ENCODE data around the gene OR6K2. TPM values are rescaled to one million over a fixed set of nuclear protein-coding genes. Genes with fewer than 3 reads are reported as not detected.

The OR6K2 gene
- total and polyA plus RNA-seq, 2 donors from 2014 or later, result not detected

- intact Hi-C loops (cut with DNase I), result no loop called here
- H3K9ac ChIP-seq (ENCODE audit: low read length in 3 of 3), result no peak overlapping the region
- no peaks in the 10 kb centered on the region for H3K4me1 ChIP-seq (ENCODE audit: control insufficient read depth in 2 of 3, insufficient read depth in 2 of 3, low read depth in 1 of 3, low read length in 3 of 3)
- TF ChIP-seq CTCF (IDR thresholded peaks at IDR 0.05; ENCODE audit: borderline replicate concordance, extremely low read depth, insufficient read depth), result no peak
- no peaks in the 10 kb centered on the region for H3K36me3 ChIP-seq (ENCODE audit: control insufficient read depth in 2 of 3, insufficient read depth in 3 of 3, low read length in 3 of 3)
- no peak overlapping the region for H3K27ac ChIP-seq (ENCODE audit: low read depth in 2 of 2, low read length in 2 of 2)
- H3K9me3 ChIP-seq (ENCODE audit: control insufficient read depth in 2 of 3, insufficient read depth in 1 of 3, low read length in 3 of 3), result no peaks in the 10 kb centered on the region
- FAIRE-seq, result no peak
- H3K27me3 ChIP-seq (ENCODE audit: control insufficient read depth, insufficient read depth, low read length), result no peaks in the 10 kb centered on the region
- H3K4me3 ChIP-seq (ENCODE audit: low read length in 3 of 3), result no peak overlapping the region
- no peak for DNase-seq
Measured at GRCh38 chr1:158711098-158711497, 10.6 kb upstream of the OR6K2 start.

GRCh38 chr1:158706096-158706495 is 5.6 kb upstream of the OR6K2 start:
- Histone ChIP-seq H3K9me3 (ENCODE audit: control insufficient read depth in 2 of 3, insufficient read depth in 1 of 3, low read length in 3 of 3) (no peaks in the 10 kb centered on the region), H3K27ac (ENCODE audit: low read depth in 2 of 2, low read length in 2 of 2) (no peak overlapping the region), H3K27me3 (ENCODE audit: control insufficient read depth, insufficient read depth, low read length) (no peaks in the 10 kb centered on the region), H3K36me3 (ENCODE audit: control insufficient read depth in 2 of 3, insufficient read depth in 3 of 3, low read length in 3 of 3) (no peaks in the 10 kb centered on the region), H3K4me1 (ENCODE audit: control insufficient read depth in 2 of 3, insufficient read depth in 2 of 3, low read depth in 1 of 3, low read length in 3 of 3) (no peaks in the 10 kb centered on the region), H3K4me3 (ENCODE audit: low read length in 3 of 3) (no peak overlapping the region), H3K9ac (ENCODE audit: low read length in 3 of 3) (no peak overlapping the region)
- intact Hi-C loops (cut with DNase I), result no loop called here
- no peak for FAIRE-seq
- no peak for TF ChIP-seq CTCF (IDR thresholded peaks at IDR 0.05; ENCODE audit: borderline replicate concordance, extremely low read depth, insufficient read depth)
- no peak for DNase-seq

GRCh38 chr1:158694596-158694995 is 5.9 kb downstream of the OR6K2 start:
- H3K27me3 ChIP-seq (ENCODE audit: control insufficient read depth, insufficient read depth, low read length), result no peaks in the 10 kb centered on the region
- no peaks in the 10 kb centered on the region for H3K4me1 ChIP-seq (ENCODE audit: control insufficient read depth in 2 of 3, insufficient read depth in 2 of 3, low read depth in 1 of 3, low read length in 3 of 3)
- DNase-seq (no peak), FAIRE-seq (no peak)
- no peak overlapping the region for H3K27ac ChIP-seq (ENCODE audit: low read depth in 2 of 2, low read length in 2 of 2)
- TF ChIP-seq CTCF (IDR thresholded peaks at IDR 0.05; ENCODE audit: borderline replicate concordance, extremely low read depth, insufficient read depth), result no peak
- H3K9me3 ChIP-seq (ENCODE audit: control insufficient read depth in 2 of 3, insufficient read depth in 1 of 3, low read length in 3 of 3), result no peaks in the 10 kb centered on the region
- H3K4me3 ChIP-seq (ENCODE audit: low read length in 3 of 3), result no peak overlapping the region
- intact Hi-C loops (cut with DNase I), result no loop called here
- no peaks in the 10 kb centered on the region for H3K36me3 ChIP-seq (ENCODE audit: control insufficient read depth in 2 of 3, insufficient read depth in 3 of 3, low read length in 3 of 3)
- H3K9ac ChIP-seq (ENCODE audit: low read length in 3 of 3), result no peak overlapping the region

GRCh38 chr1:158692356-158692755 is 8.1 kb downstream of the OR6K2 start:
- H3K36me3 ChIP-seq (ENCODE audit: control insufficient read depth in 2 of 3, insufficient read depth in 3 of 3, low read length in 3 of 3), result no peaks in the 10 kb centered on the region
- no peaks in the 10 kb centered on the region for H3K27me3 ChIP-seq (ENCODE audit: control insufficient read depth, insufficient read depth, low read length)
- intact Hi-C loops (cut with DNase I), result no loop called here
- no peak overlapping the region for H3K9ac ChIP-seq (ENCODE audit: low read length in 3 of 3)
- FAIRE-seq, result peak; percentile 35
- TF ChIP-seq CTCF (IDR thresholded peaks at IDR 0.05; ENCODE audit: borderline replicate concordance, extremely low read depth, insufficient read depth), result no peak
- H3K4me1 ChIP-seq (ENCODE audit: control insufficient read depth in 2 of 3, insufficient read depth in 2 of 3, low read depth in 1 of 3, low read length in 3 of 3), result no peaks in the 10 kb centered on the region
- no peak overlapping the region for H3K27ac ChIP-seq (ENCODE audit: low read depth in 2 of 2, low read length in 2 of 2)
- H3K9me3 ChIP-seq (ENCODE audit: control insufficient read depth in 2 of 3, insufficient read depth in 1 of 3, low read length in 3 of 3), result no peaks in the 10 kb centered on the region
- H3K4me3 ChIP-seq (ENCODE audit: low read length in 3 of 3), result no peak overlapping the region
- DNase-seq, result no peak
